Putamen (tissue), 1 donor: ENCODE results near the gene NPHP4.
A peak's percentile ranks its signal among the peaks of the same experiment; 100 is the strongest.

Experiments used
- DNase-seq: peaks from one replicate; pipeline ENCODE4 v3.0.0-alpha.2; 2016; ENCODE audit warnings: low spot score

Gene NPHP4

DNA sequence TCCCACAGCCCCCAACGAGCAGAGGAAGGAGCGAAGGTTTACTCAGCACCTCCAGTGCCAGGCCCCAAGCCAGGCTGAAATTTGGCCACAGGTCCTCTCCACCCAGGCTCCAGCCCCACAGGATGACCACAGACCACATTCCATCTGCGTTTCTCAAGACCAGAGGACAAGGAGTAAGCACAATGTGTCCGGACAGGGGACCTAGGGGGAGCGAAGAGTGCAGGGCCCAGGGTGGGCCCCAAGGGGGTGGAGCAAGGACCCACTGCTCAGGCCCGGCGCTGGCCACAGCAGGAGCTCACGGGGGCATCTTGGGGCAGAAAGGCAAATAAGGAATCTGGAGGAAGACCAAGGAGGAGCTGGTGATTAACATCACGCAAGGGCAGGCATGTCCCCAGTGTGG lies 100.5 kb downstream of the NPHP4 start:
- DNase-seq, result no peak

- no peak for DNase-seq
Observed at GRCh38 chr1:5891137-5891536, 101.1 kb downstream of the NPHP4 start.

DNA sequence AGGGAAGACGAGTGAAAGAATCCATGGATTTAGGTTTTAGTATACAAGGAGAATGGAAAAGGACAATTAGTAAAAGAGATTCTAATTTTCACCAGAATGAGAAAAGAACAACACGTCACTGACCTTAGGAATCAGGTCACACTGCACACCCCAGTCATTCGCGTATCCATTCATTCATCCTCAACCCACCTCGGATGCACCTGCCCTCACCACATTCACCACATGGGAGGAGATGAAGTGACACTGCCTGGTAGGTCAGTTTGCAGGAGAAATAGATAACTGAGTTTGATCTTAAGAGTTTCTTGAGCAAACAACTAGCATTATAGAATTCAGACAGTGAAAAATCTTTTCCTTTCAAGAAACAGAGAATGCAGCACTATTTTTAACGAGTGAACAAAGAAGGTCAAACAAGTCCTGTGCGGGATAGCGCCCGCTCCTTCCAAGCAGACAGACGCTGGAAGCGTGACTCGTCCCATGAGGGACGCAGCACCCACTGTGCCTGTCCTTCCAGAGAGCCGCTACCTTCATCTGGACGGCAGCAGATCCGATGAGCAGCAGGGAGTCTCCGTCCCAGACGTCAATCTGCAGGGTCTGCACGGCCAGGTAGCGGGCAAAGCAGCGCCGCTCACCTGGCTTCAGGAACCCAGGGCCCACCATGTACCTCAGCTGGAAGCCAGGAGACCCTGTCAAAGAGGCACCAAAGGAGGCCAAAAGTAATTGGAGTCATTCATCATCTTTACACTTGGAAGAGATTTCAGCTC lies 101.7 kb downstream of the NPHP4 start:
- no peak for DNase-seq

- DNase-seq, result peak; percentile 9
Observed at GRCh38 chr1:5889901-5890300, 102.3 kb downstream of the NPHP4 start.

DNA sequence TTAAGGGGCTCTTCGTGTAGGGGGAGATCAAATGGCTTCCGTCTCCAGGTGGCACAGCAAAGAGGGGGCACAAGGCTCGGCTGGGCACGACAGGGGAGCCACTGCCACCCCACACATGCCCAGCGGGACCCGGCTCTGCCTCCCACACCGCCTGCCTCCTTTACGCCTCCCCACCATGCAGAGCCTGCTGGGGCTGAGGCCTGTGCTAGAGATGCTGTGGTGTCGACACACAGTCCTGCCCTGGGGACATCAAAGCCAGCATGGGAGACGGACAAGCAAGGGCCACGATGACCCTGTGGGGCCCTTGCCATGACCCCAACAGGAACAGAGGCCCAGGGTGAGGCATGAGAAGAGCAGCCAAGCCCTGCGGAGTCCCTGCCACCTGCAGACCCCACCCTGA lies 102.8 kb downstream of the NPHP4 start:
- DNase-seq, result no peak

- DNase-seq, result no peak
Observed at GRCh38 chr1:5888606-5889211, 103.5 kb downstream of the NPHP4 start.

DNA sequence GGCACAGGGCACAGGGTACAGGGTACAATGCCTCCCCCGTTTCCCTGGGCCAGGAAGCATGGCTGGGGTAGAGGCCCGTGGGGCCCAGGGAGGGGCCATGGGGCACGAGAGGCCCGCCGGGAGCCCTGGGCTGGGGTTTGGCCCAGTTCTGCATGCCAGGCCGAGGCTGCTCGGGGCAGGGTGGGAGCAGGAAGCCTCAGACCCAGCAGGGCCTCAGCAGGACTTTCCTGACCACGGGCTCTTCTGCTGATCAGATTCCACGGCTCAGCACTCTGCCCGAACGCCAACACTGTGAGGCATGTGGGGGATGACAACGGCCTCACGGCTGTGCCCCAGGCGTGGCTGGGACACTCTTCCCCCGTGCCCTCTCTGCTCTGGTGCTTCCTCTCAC lies 104.3 kb downstream of the NPHP4 start:
- no peak for DNase-seq

DNA sequence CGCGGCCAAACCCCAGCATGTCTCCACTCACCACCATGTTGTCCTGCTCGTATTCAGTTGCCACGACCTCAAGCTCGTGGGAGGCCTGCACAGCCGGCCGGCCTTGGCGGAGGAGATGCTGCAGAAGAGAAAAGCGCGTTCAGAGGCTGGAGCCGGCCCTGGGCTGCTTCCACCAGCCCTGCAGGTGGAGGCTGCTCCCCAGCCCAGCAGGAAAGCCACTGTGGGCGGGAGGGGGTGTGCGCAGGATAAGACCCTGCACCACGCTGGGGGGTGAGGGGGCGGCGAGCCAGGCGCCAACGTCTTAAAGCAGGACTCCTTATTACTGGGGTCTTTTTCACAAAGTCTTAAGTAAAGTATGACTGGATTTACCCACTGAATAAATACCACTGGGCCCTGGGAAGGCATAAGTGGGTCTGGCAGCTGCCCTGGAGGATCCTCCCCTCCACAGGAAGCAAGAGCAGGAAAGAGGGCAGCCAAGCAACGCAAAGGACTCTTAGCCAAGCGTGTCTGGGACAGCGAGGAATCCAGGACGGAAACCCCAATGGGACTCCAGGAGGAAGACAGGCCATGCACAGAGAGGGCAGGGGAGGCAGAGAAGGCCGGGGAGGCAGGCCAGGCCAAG lies 104.8 kb downstream of the NPHP4 start:
- no peak for DNase-seq

- no peak for DNase-seq
Observed at GRCh38 chr1:5886541-5887348, 105.5 kb downstream of the NPHP4 start.

DNA sequence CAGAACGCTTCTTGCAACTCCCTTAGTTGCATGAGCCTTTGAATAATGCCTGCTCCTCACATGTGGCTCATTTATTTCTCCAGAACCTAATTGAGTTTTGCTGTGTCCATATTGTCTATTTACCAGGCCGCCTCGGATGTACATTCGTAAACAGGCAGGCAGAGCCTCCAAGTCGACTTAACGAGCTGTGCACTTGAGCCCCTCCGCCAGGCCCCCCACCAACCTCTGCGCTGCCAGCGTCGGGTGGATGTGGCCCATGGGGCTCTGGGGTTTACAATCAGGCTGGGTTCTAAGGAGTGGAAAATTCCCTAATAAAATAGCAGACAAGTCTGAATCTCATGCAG lies 106.1 kb downstream of the NPHP4 start:
- DNase-seq, result no peak

DNA sequence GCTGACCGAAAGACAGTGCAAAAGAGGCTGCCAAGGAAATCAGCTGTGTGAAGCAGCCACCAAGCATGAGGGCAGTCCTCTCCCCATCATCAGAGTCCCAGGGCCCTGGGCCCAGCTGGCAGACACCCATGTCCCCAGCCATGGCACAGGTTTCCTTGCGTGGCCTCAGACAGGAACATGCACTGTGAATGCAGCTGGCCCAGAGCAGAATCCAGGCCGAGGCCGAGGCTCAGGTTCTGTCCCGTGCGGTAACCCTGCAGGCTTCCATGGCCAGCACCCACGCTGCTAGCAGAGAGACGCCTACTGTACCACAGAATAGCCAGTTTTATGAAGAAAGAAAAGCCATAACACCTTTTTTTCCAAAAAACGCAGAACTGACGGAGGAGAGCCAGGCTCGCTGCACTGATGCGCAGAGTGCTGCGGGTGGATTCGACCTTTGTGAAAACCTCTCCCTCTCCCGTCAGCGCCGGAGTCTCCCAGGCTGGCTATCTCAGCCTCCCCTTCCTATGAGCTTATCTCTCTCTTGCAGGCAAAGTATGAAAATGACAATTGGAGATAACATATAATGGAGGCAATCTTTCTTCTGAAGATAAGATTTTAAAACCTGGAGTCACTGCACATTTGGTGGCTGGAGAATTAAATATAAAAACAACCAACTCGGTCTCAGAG lies 106.6 kb downstream of the NPHP4 start:
- no peak for DNase-seq

GRCh38 chr1:5884110-5884509 lies 108.1 kb downstream of the NPHP4 start:
- DNase-seq, result no peak

DNA sequence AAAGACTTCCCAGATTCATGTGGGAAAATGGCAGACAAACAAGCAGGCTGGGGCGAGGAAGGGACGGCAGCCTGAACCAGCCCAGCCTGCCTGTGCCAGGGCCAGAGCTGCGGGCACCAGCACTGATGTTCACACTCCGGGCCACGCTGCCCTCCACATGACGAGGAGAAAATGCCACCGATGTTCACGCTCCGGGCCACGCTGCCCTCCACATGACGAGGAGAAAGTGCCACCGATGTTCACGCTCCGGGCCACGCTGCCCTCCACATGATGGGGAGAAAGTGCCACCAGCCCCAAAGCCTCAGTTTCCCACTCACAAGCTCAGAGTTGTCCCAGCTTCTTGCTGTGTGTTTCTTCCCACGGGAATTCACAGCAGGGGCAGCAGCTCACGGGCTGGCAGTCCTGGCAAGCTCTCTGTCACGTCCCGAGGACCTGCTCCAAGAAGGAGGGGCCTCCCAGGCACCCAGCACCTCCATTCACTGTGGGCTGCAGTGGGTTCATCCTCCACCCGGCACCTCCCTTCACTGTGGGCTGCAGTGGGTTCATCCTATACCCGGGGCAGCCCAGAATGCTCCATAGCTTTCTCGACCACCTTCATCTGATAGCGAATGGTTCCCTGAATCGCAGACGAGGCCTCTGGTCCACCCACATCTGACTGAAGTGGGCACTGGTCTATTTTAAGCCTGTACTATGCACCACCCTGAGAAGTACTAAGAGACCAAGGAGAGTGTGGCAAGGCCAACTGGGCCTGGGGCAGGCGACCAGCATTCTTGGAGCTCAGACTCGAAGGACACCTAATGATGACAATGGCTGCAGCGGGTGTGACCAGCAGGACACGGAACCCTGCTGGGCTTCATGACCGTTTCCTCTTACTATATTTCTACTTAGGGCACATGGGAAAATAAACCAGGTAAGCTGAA lies 108.8 kb downstream of the NPHP4 start:
- no peak for DNase-seq

- no peak for DNase-seq
Observed at GRCh38 chr1:5882367-5883128, 109.7 kb downstream of the NPHP4 start.

DNA sequence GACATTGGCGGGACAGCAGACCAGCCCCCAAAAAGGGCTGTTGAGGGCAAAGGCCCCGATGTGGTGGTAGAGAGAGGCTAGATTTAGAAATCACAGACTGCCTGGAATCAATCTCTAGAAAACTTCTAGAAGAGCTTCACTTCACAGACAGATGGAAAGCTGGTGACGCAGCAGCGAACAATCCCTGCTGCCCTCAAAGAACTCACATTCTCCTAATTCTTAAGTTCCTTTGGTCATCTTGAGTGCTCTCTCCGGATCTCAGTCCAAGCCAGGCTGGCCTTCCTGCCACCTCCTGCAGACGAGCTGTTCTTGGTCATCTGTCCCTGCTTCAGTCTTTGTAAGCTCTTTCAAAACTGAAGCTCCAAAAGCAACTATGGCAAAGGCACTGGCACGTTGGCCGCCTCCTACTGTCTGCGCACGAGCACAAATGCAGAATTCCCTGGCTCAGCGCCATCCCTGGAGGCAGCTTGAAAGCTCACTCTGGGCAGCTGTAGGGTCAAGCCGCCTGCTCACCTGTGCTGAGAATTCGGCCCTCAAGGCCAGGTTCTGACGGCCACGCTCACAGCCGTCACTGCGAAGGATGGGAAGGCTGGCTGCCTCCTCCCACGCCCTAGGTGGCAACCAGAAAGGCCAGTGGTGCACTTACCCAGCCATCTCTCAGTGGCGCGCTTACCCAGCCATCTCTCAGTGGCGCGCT lies 110.6 kb downstream of the NPHP4 start:
- DNase-seq, result no peak

GRCh38 chr1:5880630-5881405 lies 111.4 kb downstream of the NPHP4 start:
- no peak for DNase-seq

DNA sequence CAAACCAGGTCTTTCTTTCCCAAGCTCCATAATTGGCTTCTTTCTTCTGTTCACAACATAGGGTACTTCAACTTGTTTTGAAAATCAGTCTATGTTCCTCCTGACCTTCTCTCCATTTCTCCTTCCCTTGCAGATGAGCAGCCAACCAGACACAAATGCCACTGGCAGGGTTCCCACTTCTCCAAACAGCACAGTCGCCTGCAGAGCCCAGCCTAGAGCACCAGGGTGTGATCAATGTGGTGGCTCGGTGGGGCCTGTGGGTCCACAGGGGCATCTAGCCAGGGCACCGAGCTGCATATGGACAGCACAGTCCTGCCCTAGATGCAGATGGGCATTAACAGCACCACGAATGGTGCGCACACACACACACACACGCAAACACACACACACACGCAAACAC lies 112.8 kb downstream of the NPHP4 start:
- DNase-seq, result no peak

GRCh38 chr1:5878971-5879370 lies 113.3 kb downstream of the NPHP4 start:
- no peak for DNase-seq
